K562 (cell line): ENCODE data around the gene VPS41. TPM values are rescaled to one million over a fixed set of nuclear protein-coding genes. Genes with fewer than 3 reads are reported as not detected.

Source experiments
- ATAC-seq: fragments of 200-7000 bp; cut with Tn5 transposase; 3 replicates; pipeline ENCODE4 v1.9.1; 2020; ENCODE audit warnings: moderate library complexity
- BruUV-seq: library from RNA; stranded (reverse); fragments of 400-500 nt; replicated peaks from 2 replicates; lab custom pipeline; 2021; lab: Mats Ljungman, UMichigan
- CTCF ChIA-PET: fragments of 300-600 bp; formaldehyde crosslinking; extraction: SDS; loops from one replicate; lab custom pipeline; 2021; ENCODE audit warnings: low intra/inter-chr PET ratio; lab: Yijun Ruan, JAX
- POLR2A ChIA-PET: fragments of 300-600, 350-650 bp; sonication (Branson Sonifier 250); formaldehyde crosslinking; extraction: SDS; loops from one replicate; lab custom pipeline; 2021; ENCODE audit warnings: antibody characterized with exemption, inconsistent platforms; lab: Yijun Ruan, JAX
- DNase-seq, 4 experiments: peaks; one replicate each; pipeline versions ENCODE4 v3.0.0 to v3.0.0-alpha.2; 2011 to 2018; ENCODE audit warnings: low spot score in 3 of 4, mixed read lengths in 3 of 4; ENCODE audit errors: extremely low read depth in 1 of 4
- FAIRE-seq: peaks from 2 replicates; lab custom pipeline; 2011; peaks lifted over from hg19 to GRCh38; lab: Jason Lieb, UNC
- H2AFZ ChIP-seq: 2 replicates; pipeline ENCODE4 v1.6.0; 2011; ENCODE audit warnings: low read depth, low read length, control low read depth, inconsistent platforms
- H3K27ac ChIP-seq: fragments of 200-600 bp; 3 replicates; pipeline ENCODE4 v1.8.0; 2011; ENCODE audit warnings: low read depth, mild to moderate bottlenecking, control low read depth, inconsistent platforms, low read length, moderate library complexity, mixed read lengths; ENCODE audit errors: extremely low read depth
- H3K27me3 ChIP-seq, 2 experiments: fragments of 300-600 bp in 1 of 2; 2 replicates in 1 of 2; 3 replicates in 1 of 2; pipeline versions ENCODE4 v1.6.0 to v1.8.0; 2011; ENCODE audit warnings: inconsistent platforms in 2 of 2, low read length in 2 of 2, mild to moderate bottlenecking in 1 of 2, mixed read lengths in 1 of 2, moderate library complexity in 1 of 2; ENCODE audit not compliant: control insufficient read depth in 2 of 2, insufficient read depth in 2 of 2
- H3K36me3 ChIP-seq: fragments of 300-600 bp; 3 replicates; pipeline ENCODE4 v1.8.0; 2011; ENCODE audit warnings: mild to moderate bottlenecking, low read length, inconsistent platforms; ENCODE audit not compliant: control insufficient read depth, insufficient read depth
- H3K4me1 ChIP-seq, 2 experiments: fragments of 200-600 bp in 1 of 2; replicated peaks in 1 of 2; 2 replicates in 1 of 2; 3 replicates in 1 of 2; pipeline versions ENCODE4 v1.5.1 to v1.8.0; 2011; ENCODE audit warnings: inconsistent platforms in 2 of 2, low read length in 2 of 2, mild to moderate bottlenecking in 1 of 2, mixed read lengths in 1 of 2, moderate library complexity in 1 of 2; ENCODE audit not compliant: control insufficient read depth in 2 of 2, insufficient read depth in 2 of 2
- H3K4me2 ChIP-seq: 2 replicates; pipeline ENCODE4 v1.6.1; 2011; ENCODE audit warnings: low read length, control low read depth, inconsistent platforms, mixed read lengths; ENCODE audit not compliant: insufficient read depth
- H3K4me3 ChIP-seq: fragments of 200-600 bp; sonication (generic), shearing (Covaris generic); 2 replicates; pipeline ENCODE4 v1.5.1; 2016; ENCODE audit warnings: control low read depth, inconsistent platforms
- H3K79me2 ChIP-seq: fragments of 200-600 bp; 3 replicates; pipeline ENCODE4 v1.8.0; 2011; ENCODE audit warnings: low read length, inconsistent platforms; ENCODE audit not compliant: control insufficient read depth, insufficient read depth
- H3K9ac ChIP-seq, 2 experiments: 2 replicates each; pipeline versions ENCODE4 v1.6.0 to v1.6.1; 2011; ENCODE audit warnings: low read depth in 2 of 2, low read length in 2 of 2, control low read depth in 1 of 2, inconsistent platforms in 1 of 2, mild to moderate bottlenecking in 1 of 2, mixed read lengths in 1 of 2; ENCODE audit not compliant: insufficient read depth in 1 of 2
- H3K9me1 ChIP-seq: one replicate; pipeline ENCODE4 v1.6.0; 2011; ENCODE audit warnings: inconsistent platforms, mild to moderate bottlenecking, low read length, moderate library complexity; ENCODE audit not compliant: control insufficient read depth, insufficient read depth
- H3K9me3 ChIP-seq: replicated peaks from 2 replicates; pipeline ENCODE4 v1.5.1; 2011; ENCODE audit warnings: low read depth, low read length, inconsistent platforms; ENCODE audit not compliant: control insufficient read depth, insufficient read depth
- H4K20me1 ChIP-seq: replicated peaks from 2 replicates; pipeline ENCODE4 v1.6.1; 2011; ENCODE audit warnings: low read length, inconsistent platforms, mixed read lengths; ENCODE audit not compliant: control insufficient read depth, insufficient read depth
- BMI1 ChIP-seq: fragments of 150-350 bp; IDR thresholded peaks from 2 replicates; pipeline ENCODE4 v1.6.1; 2014; ENCODE audit warnings: low read length
- CEBPB ChIP-seq: fragments of 450-650 bp; IDR thresholded peaks from 2 replicates; pipeline ENCODE4 v1.6.1; 2016; ENCODE audit warnings: missing genetic modification characterization, missing compliant biosample characterization
- CEBPG ChIP-seq, 3 experiments: fragments of 200-800 bp in 1 of 3; sonication (Bioruptor generic) in 1 of 3; sonication (generic) in 1 of 3; formaldehyde crosslinking in 1 of 3; IDR thresholded peaks in 2 of 3; conservative IDR thresholded peaks in 1 of 3; 2 replicates each; pipeline versions ENCODE4 v1.6.1 to v1.8.0; 2016 to 2022; ENCODE audit warnings: missing compliant biosample characterization in 2 of 3, missing genetic modification characterization in 2 of 3, mild to moderate bottlenecking in 1 of 3, missing genetic modification reagents in 1 of 3
- DEAF1 ChIP-seq: fragments of 450-650 bp; formaldehyde crosslinking; IDR thresholded peaks from 2 replicates; pipeline ENCODE4 v1.4.0; 2020; ENCODE audit warnings: mild to moderate bottlenecking, moderate library complexity
- ETS2 ChIP-seq: IDR thresholded peaks from 2 replicates; pipeline ENCODE4 v1.6.1; 2016; ENCODE audit warnings: borderline replicate concordance, missing genetic modification characterization, mild to moderate bottlenecking, moderate library complexity, missing compliant biosample characterization; ENCODE audit not compliant: poor library complexity, severe bottlenecking
- PPARD ChIP-seq: fragments of 250-450 bp; sonication (Bioruptor Pico); IDR thresholded peaks from 2 replicates; pipeline ENCODE4 v1.8.0; 2022; ENCODE audit warnings: inconsistent platforms, mild to moderate bottlenecking, moderate library complexity
- RBBP5 ChIP-seq: fragments of 200-600 bp; sonication (generic); IDR thresholded peaks from 2 replicates; pipeline ENCODE4 v1.6.1; 2012; ENCODE audit warnings: borderline replicate concordance, mild to moderate bottlenecking, low read length, control low read depth, inconsistent platforms; ENCODE audit not compliant: insufficient read depth, poor library complexity, severe bottlenecking
- REST ChIP-seq, 2 experiments: fragments of 450-650 bp; formaldehyde crosslinking in 1 of 2; IDR thresholded peaks; 2 replicates each; pipeline versions ENCODE4 v1.4.0 to v1.6.1; 2014 to 2020; ENCODE audit warnings: mild to moderate bottlenecking in 2 of 2, borderline replicate concordance in 1 of 2, low read depth in 1 of 2
- SAFB ChIP-seq: fragments of 200-400 bp; formaldehyde crosslinking; IDR thresholded peaks from 2 replicates; pipeline ENCODE4 v1.6.1; 2017; ENCODE audit warnings: low read depth, low read length, borderline replicate concordance
- USF1 ChIP-seq: sonication (generic); formaldehyde crosslinking; IDR thresholded peaks from 2 replicates; pipeline ENCODE4 v1.9.0; 2022; ENCODE audit warnings: mild to moderate bottlenecking, missing genetic modification reagents
- WGBS: fragments of 100-300 bp; shearing (Covaris generic); methylation state at CpG from one replicate; pipeline ENCODE4 v1.1.6; 2016; ENCODE audit warnings: low coverage, mixed read lengths; ENCODE audit not compliant: insufficient coverage; ENCODE audit errors: missing lambda C conversion rate; 5-methylcytosine and 5-hydroxymethylcytosine counted together
- in situ Hi-C: fragments of 300-500 bp; cut with MboI; formaldehyde crosslinking; loops from 4 replicates; pipeline ENCODE4 v1.15.0; 2018; ENCODE audit warnings: inconsistent platforms, mixed read lengths
- intact Hi-C: fragments of 100-400 bp; cut with micrococcal nuclease; formaldehyde crosslinking; loops from 2 replicates; pipeline ENCODE4 v1.14.2; 2022
- polyA plus RNA-seq, 8 experiments: library from polyadenylated mRNA; depleted of rRNA in 4 of 8; stranded (reverse) in 5 of 8; unstranded in 3 of 8; fragments of >200 nt; fragmentation: Nextera tagmentation in 2 of 8; fragmentation: Illumina TruSeq in 1 of 8; extraction: Ambion mirVana in 2 of 8; extraction: Trizol in 1 of 8; gene quantifications; 2 replicates each; pipeline versions ENCODE4 v1.2.1 to v1.2.3, GENCODE V29; 2011 to 2014; ENCODE audit warnings: inconsistent platforms in 1 of 8, missing spikeins in 1 of 8
- total RNA-seq, 7 experiments: library from RNA; depleted of rRNA in 6 of 7; stranded (reverse); fragments of >200 nt in 6 of 7; fragmentation: Illumina TruSeq in 2 of 7; extraction: Trizol in 2 of 7; gene quantifications; 2 replicates each; pipeline versions ENCODE4 v1.2.1 to v1.2.3, GENCODE V29; 2011 to 2021; ENCODE audit warnings: low replicate concordance in 1 of 7

The VPS41 gene
- total and polyA plus RNA-seq, 9 of the 15 experiments (the other 6 are each of a cell fraction or from before 2014, with no cell fraction given) = 17.7 to 46.8 (median 32.1) TPM

GRCh38 chr7:38883706-38884105 is 25.3 kb downstream of the VPS41 start:
- Histone ChIP-seq H3K4me2 (no peak overlapping the region), H4K20me1 (no peaks in the 10 kb centered on the region), H3K4me3 (no peak overlapping the region), H3K27ac (no peak overlapping the region), H3K9ac (no peak overlapping the region), H3K9me3 (no peaks in the 10 kb centered on the region), H3K79me2 (0 out of 3 replicates have a peak, but pooled peaks cover 5% of the 10 kb centered on the region), H3K9me1 (no peaks in the 10 kb centered on the region), H3K36me3 (no peaks in the 10 kb centered on the region; the same call in 2 of the 3 replicates), H3K4me1 (no peaks in the 10 kb centered on the region; a peak in 2 of 5 replicates), H2AFZ (no peak overlapping the region), H3K27me3 (no peaks in the 10 kb centered on the region)
- no peak for FAIRE-seq
- CTCF ChIA-PET = no interaction called here
- in situ Hi-C loops (no loop called here), intact Hi-C loops (no loop called here)
- BruUV-seq = no TSS peak
- ATAC-seq = no peak
- no peak for DNase-seq
- POLR2A ChIA-PET = interaction anchor here (1.7 kb wide), 1 partner anchor 37 kb away, joined by 3 read pairs; no protein-coding TSS in a partner anchor
- whole genome bisulfite sequencing = 94% methylated on average over 1 of the region's 1 CpG
- TF ChIP-seq SAFB (no peak), DEAF1 (CRISPR knock-in tag) (no peak), ETS2 (tag) (no peak), REST (IDR thresholded peaks at IDR 0.05; ENCODE audit: borderline replicate concordance) (no peak), REST (CRISPR knock-in tag; IDR thresholded peaks at IDR 0.05; ENCODE audit: low read depth) (no peak), RBBP5 (no peak), USF1 (CRISPR knock-in tag) (no peak), PPARD (no peak), CEBPG (CRISPR knock-in tag; IDR thresholded peaks at IDR 0.05) (no peak), CEBPG (tag; conservative IDR thresholded peaks at IDR 0.05 in 1 of 2, IDR thresholded peaks at IDR 0.05 in 1 of 2) (peak in 1 of 2 experiments; percentile 58; a peak in 2 of 4 replicates), BMI1 (no peak), CEBPB (tag) (0 out of 2 replicates have a peak, but pooled peaks have one; percentile 9)
